WTC11 (cell line): ENCODE results near the gene AJAP1.

ENCODE experiments used
- ARID4B ChIP-seq: sonication (generic); formaldehyde crosslinking; IDR thresholded peaks from 2 replicates; pipeline ENCODE4 v1.8.0; 2023; ENCODE audit warnings: missing genetic modification reagents, mild to moderate bottlenecking, borderline replicate concordance
- ATF2 ChIP-seq: sonication (generic); formaldehyde crosslinking; IDR thresholded peaks from 2 replicates; pipeline ENCODE4 v1.8.1; 2022; ENCODE audit warnings: low read depth, missing genetic modification reagents, borderline replicate concordance
- CREB1 ChIP-seq: sonication (generic); formaldehyde crosslinking; IDR thresholded peaks from 2 replicates; pipeline ENCODE4 v1.8.0; 2023; ENCODE audit warnings: mild to moderate bottlenecking, missing genetic modification reagents
- CTCF ChIP-seq: fragments of 200-600 bp; IDR thresholded peaks from 2 replicates; pipeline ENCODE4 v1.8.0; 2022; ENCODE audit warnings: antibody characterized with exemption
- E2F1 ChIP-seq: sonication (generic); formaldehyde crosslinking; IDR thresholded peaks from 2 replicates; pipeline ENCODE4 v1.8.0; 2022; ENCODE audit warnings: mild to moderate bottlenecking, missing genetic modification reagents
- E2F5 ChIP-seq: sonication (generic); formaldehyde crosslinking; IDR thresholded peaks from 2 replicates; pipeline ENCODE4 v1.8.1; 2022; ENCODE audit warnings: mild to moderate bottlenecking, moderate library complexity, missing genetic modification reagents
- FOXJ3 ChIP-seq: sonication (generic); formaldehyde crosslinking; IDR thresholded peaks from 2 replicates; pipeline ENCODE4 v1.9.0; 2021; ENCODE audit warnings: missing genetic modification reagents, mild to moderate bottlenecking, borderline replicate concordance
- FOXP4 ChIP-seq: sonication (generic); formaldehyde crosslinking; IDR thresholded peaks from 2 replicates; pipeline ENCODE4 v1.8.0; 2022; ENCODE audit warnings: mild to moderate bottlenecking, missing genetic modification reagents
- JAZF1 ChIP-seq: fragments of 250-450 bp; sonication (Bioruptor Pico); IDR thresholded peaks from 2 replicates; pipeline ENCODE4 v1.9.0; 2021; ENCODE audit warnings: moderate library complexity, mild to moderate bottlenecking, inconsistent platforms
- MYBL2 ChIP-seq: sonication (generic); formaldehyde crosslinking; IDR thresholded peaks from 2 replicates; pipeline ENCODE4 v1.8.1; 2023; ENCODE audit warnings: mild to moderate bottlenecking, moderate library complexity, missing genetic modification reagents
- NFYB ChIP-seq: sonication (generic); formaldehyde crosslinking; conservative IDR thresholded peaks from 2 replicates; pipeline ENCODE4 v1.8.0; 2022; ENCODE audit warnings: low read depth, missing genetic modification reagents
- OVOL2 ChIP-seq: fragments of 250-450 bp; sonication (Bioruptor Pico); IDR thresholded peaks from 2 replicates; pipeline ENCODE4 v1.9.0; 2021; ENCODE audit warnings: mild to moderate bottlenecking, borderline replicate concordance
- USF1 ChIP-seq: sonication (generic); formaldehyde crosslinking; IDR thresholded peaks from 2 replicates; pipeline ENCODE4 v1.8.0; 2022; ENCODE audit warnings: mild to moderate bottlenecking, missing genetic modification reagents
- ZNF138 ChIP-seq: sonication (generic); formaldehyde crosslinking; conservative IDR thresholded peaks from 2 replicates; pipeline ENCODE4 v1.8.1; 2022; ENCODE audit warnings: mild to moderate bottlenecking, moderate library complexity, missing genetic modification reagents

- no peak for TF ChIP-seq USF1 (CRISPR knock-in tag)
- no peak for TF ChIP-seq ARID4B (CRISPR knock-in tag)
- TF ChIP-seq JAZF1 (CRISPR knock-in tag): no peak
- TF ChIP-seq CTCF: no peak
- TF ChIP-seq FOXP4 (CRISPR knock-in tag): no peak
- TF ChIP-seq CREB1 (CRISPR knock-in tag): no peak
- no peak for TF ChIP-seq MYBL2 (CRISPR knock-in tag)
- TF ChIP-seq E2F1: no peak
- no peak for TF ChIP-seq NFYB (CRISPR knock-in tag)
- no peak for TF ChIP-seq ATF2 (CRISPR knock-in tag)
- TF ChIP-seq E2F5 (CRISPR knock-in tag): no peak
- TF ChIP-seq OVOL2 (CRISPR knock-in tag): no peak
- TF ChIP-seq FOXJ3 (CRISPR knock-in tag): no peak
- no peak for TF ChIP-seq ZNF138 (CRISPR knock-in tag)
These were observed 95.8 kb downstream of the AJAP1 start for GRCh38 chr1:4750177-4750576.
